ENCODE data around the gene NKTR.

NKTR gene

GRCh38 chr3:42608581-42608980, 8.1 kb downstream of the NKTR start:
- Histone ChIP-seq H3K27ac (ENCODE audit: low read depth, low read length) (no peak overlapping the region), H3K4me1 (ENCODE audit: control insufficient read depth, low read depth, low read length) (no peaks in the 10 kb centered on the region), H3K23ac (ENCODE audit: low read length) (no peak overlapping the region), H3K4ac (ENCODE audit: low read depth, low read length) (no peak overlapping the region), H3K36me3 (ENCODE audit: control insufficient read depth, insufficient read depth, low read length) (no peaks in the 10 kb centered on the region), H2BK15ac (replicated peaks; ENCODE audit: low read depth) (no peak overlapping the region), H3K56ac (ENCODE audit: low read length) (no peak overlapping the region), H2BK5ac (ENCODE audit: low read length) (no peak overlapping the region), H3K27me3 (ENCODE audit: insufficient read depth, low read length, poor library complexity) (no peaks in the 10 kb centered on the region), H2AK5ac (ENCODE audit: low read length) (no peak overlapping the region), H3K9ac (ENCODE audit: low read length) (no peak overlapping the region), H2BK120ac (ENCODE audit: low read depth, low read length) (no peak overlapping the region), H3K79me1 (ENCODE audit: low read length) (peaks cover 4% of the 10 kb centered on the region), H3K4me2 (ENCODE audit: low read length) (no peak overlapping the region), H4K8ac (ENCODE audit: low read depth, low read length) (no peak overlapping the region), H3K18ac (ENCODE audit: low read length) (no peak overlapping the region), H3K79me2 (ENCODE audit: control insufficient read depth, insufficient read depth, low read length) (peaks cover 64% of the 10 kb centered on the region), H4K5ac (ENCODE audit: low read length) (no peak overlapping the region), H3K4me3 (ENCODE audit: low read length) (no peak overlapping the region)
- no peak for DNase-seq
- WGBS (ENCODE audit: extremely low coverage, insufficient coverage, low lambda C conversion rate), result no CpG with 5 or more reads among the region's 5 CpGs

GRCh38 chr3:42610976-42611375, 10.5 kb downstream of the NKTR start:
- no peak overlapping the region for H3K4me3 ChIP-seq (ENCODE audit: low read length)
- no peak overlapping the region for H3K4ac ChIP-seq (ENCODE audit: low read depth, low read length)
- H3K36me3 ChIP-seq (ENCODE audit: control insufficient read depth, insufficient read depth, low read length), result no peaks in the 10 kb centered on the region
- H3K18ac ChIP-seq (ENCODE audit: low read length), result no peak overlapping the region
- no peak overlapping the region for H3K27ac ChIP-seq (ENCODE audit: low read depth, low read length)
- H4K8ac ChIP-seq (ENCODE audit: low read depth, low read length), result no peak overlapping the region
- H2AK5ac ChIP-seq (ENCODE audit: low read length), result no peak overlapping the region
- no peak overlapping the region for H2BK120ac ChIP-seq (ENCODE audit: low read depth, low read length)
- H3K4me1 ChIP-seq (ENCODE audit: control insufficient read depth, low read depth, low read length), result no peaks in the 10 kb centered on the region
- no CpG with 5 or more reads among the region's 1 CpG for WGBS (ENCODE audit: extremely low coverage, insufficient coverage, low lambda C conversion rate)
- H3K23ac ChIP-seq (ENCODE audit: low read length), result no peak overlapping the region
- H2BK5ac ChIP-seq (ENCODE audit: low read length), result no peak overlapping the region
- no peak overlapping the region for H3K4me2 ChIP-seq (ENCODE audit: low read length)
- H3K79me1 ChIP-seq (ENCODE audit: low read length), result peaks cover 6% of the 10 kb centered on the region
- H3K79me2 ChIP-seq (ENCODE audit: control insufficient read depth, insufficient read depth, low read length), result peaks cover 58% of the 10 kb centered on the region
- no peak overlapping the region for H3K9ac ChIP-seq (ENCODE audit: low read length)
- peak; percentile 21 for DNase-seq
- no peak overlapping the region for H4K5ac ChIP-seq (ENCODE audit: low read length)
- no peaks in the 10 kb centered on the region for H3K27me3 ChIP-seq (ENCODE audit: insufficient read depth, low read length, poor library complexity)
- H3K56ac ChIP-seq (ENCODE audit: low read length), result no peak overlapping the region
- no peak overlapping the region for H2BK15ac ChIP-seq (replicated peaks; ENCODE audit: low read depth)

- no peak overlapping the region for H3K4me3 ChIP-seq (ENCODE audit: low read length)
- peaks cover 6% of the 10 kb centered on the region for H3K79me1 ChIP-seq (ENCODE audit: low read length)
- no CpG with 5 or more reads among the region's 1 CpG for WGBS (ENCODE audit: extremely low coverage, insufficient coverage, low lambda C conversion rate)
- H3K18ac ChIP-seq (ENCODE audit: low read length), result no peak overlapping the region
- H2BK15ac ChIP-seq (replicated peaks; ENCODE audit: low read depth), result no peak overlapping the region
- H3K27me3 ChIP-seq (ENCODE audit: insufficient read depth, low read length, poor library complexity), result no peaks in the 10 kb centered on the region
- H4K8ac ChIP-seq (ENCODE audit: low read depth, low read length), result no peak overlapping the region
- H3K4ac ChIP-seq (ENCODE audit: low read depth, low read length), result no peak overlapping the region
- no peak overlapping the region for H3K4me2 ChIP-seq (ENCODE audit: low read length)
- H3K79me2 ChIP-seq (ENCODE audit: control insufficient read depth, insufficient read depth, low read length), result peaks cover 51% of the 10 kb centered on the region
- no peak overlapping the region for H2AK5ac ChIP-seq (ENCODE audit: low read length)
- H3K4me1 ChIP-seq (ENCODE audit: control insufficient read depth, low read depth, low read length), result no peaks in the 10 kb centered on the region
- H3K23ac ChIP-seq (ENCODE audit: low read length), result no peak overlapping the region
- no peak overlapping the region for H3K56ac ChIP-seq (ENCODE audit: low read length)
- no peak overlapping the region for H3K27ac ChIP-seq (ENCODE audit: low read depth, low read length)
- no peak overlapping the region for H2BK5ac ChIP-seq (ENCODE audit: low read length)
- DNase-seq, result no peak
- H2BK120ac ChIP-seq (ENCODE audit: low read depth, low read length), result no peak overlapping the region
- no peak overlapping the region for H4K5ac ChIP-seq (ENCODE audit: low read length)
- no peaks in the 10 kb centered on the region for H3K36me3 ChIP-seq (ENCODE audit: control insufficient read depth, insufficient read depth, low read length)
- no peak overlapping the region for H3K9ac ChIP-seq (ENCODE audit: low read length)
Measured at GRCh38 chr3:42612217-42612616, 11.7 kb downstream of the NKTR start.

- Histone ChIP-seq H2BK120ac (ENCODE audit: low read depth, low read length) (no peak overlapping the region), H3K23ac (ENCODE audit: low read length) (no peak overlapping the region), H3K4me3 (ENCODE audit: low read length) (no peak overlapping the region), H3K18ac (ENCODE audit: low read length) (no peak overlapping the region), H2BK5ac (ENCODE audit: low read length) (no peak overlapping the region), H3K27me3 (ENCODE audit: insufficient read depth, low read length, poor library complexity) (no peaks in the 10 kb centered on the region), H3K56ac (ENCODE audit: low read length) (no peak overlapping the region), H3K79me1 (ENCODE audit: low read length) (peaks cover 6% of the 10 kb centered on the region), H3K36me3 (ENCODE audit: control insufficient read depth, insufficient read depth, low read length) (no peaks in the 10 kb centered on the region), H2BK15ac (replicated peaks; ENCODE audit: low read depth) (no peak overlapping the region), H3K79me2 (ENCODE audit: control insufficient read depth, insufficient read depth, low read length) (peaks cover 46% of the 10 kb centered on the region), H4K5ac (ENCODE audit: low read length) (no peak overlapping the region), H3K4me2 (ENCODE audit: low read length) (no peak overlapping the region), H3K4ac (ENCODE audit: low read depth, low read length) (no peak overlapping the region), H4K8ac (ENCODE audit: low read depth, low read length) (no peak overlapping the region), H3K9ac (ENCODE audit: low read length) (no peak overlapping the region), H3K4me1 (ENCODE audit: control insufficient read depth, low read depth, low read length) (no peaks in the 10 kb centered on the region), H2AK5ac (ENCODE audit: low read length) (no peak overlapping the region), H3K27ac (ENCODE audit: low read depth, low read length) (no peak overlapping the region)
- WGBS (ENCODE audit: extremely low coverage, insufficient coverage, low lambda C conversion rate), result no CpG with 5 or more reads among the region's 3 CpGs
- DNase-seq, result no peak
Measured at GRCh38 chr3:42612928-42613327, 12.4 kb downstream of the NKTR start.

GRCh38 chr3:42613462-42613861, 13.0 kb downstream of the NKTR start:
- H2BK5ac ChIP-seq (ENCODE audit: low read length), result no peak overlapping the region
- peaks cover 41% of the 10 kb centered on the region for H3K79me2 ChIP-seq (ENCODE audit: control insufficient read depth, insufficient read depth, low read length)
- no peak overlapping the region for H3K4me2 ChIP-seq (ENCODE audit: low read length)
- no peak overlapping the region for H4K5ac ChIP-seq (ENCODE audit: low read length)
- H3K4me3 ChIP-seq (ENCODE audit: low read length), result no peak overlapping the region
- H3K79me1 ChIP-seq (ENCODE audit: low read length), result peaks cover 4% of the 10 kb centered on the region
- DNase-seq, result peak; percentile 37
- no CpG with 5 or more reads among the region's 2 CpGs for WGBS (ENCODE audit: extremely low coverage, insufficient coverage, low lambda C conversion rate)
- no peak overlapping the region for H3K4ac ChIP-seq (ENCODE audit: low read depth, low read length)
- no peak overlapping the region for H2BK120ac ChIP-seq (ENCODE audit: low read depth, low read length)
- H2BK15ac ChIP-seq (replicated peaks; ENCODE audit: low read depth), result no peak overlapping the region
- no peaks in the 10 kb centered on the region for H3K36me3 ChIP-seq (ENCODE audit: control insufficient read depth, insufficient read depth, low read length)
- no peak overlapping the region for H4K8ac ChIP-seq (ENCODE audit: low read depth, low read length)
- H3K4me1 ChIP-seq (ENCODE audit: control insufficient read depth, low read depth, low read length), result no peaks in the 10 kb centered on the region
- H2AK5ac ChIP-seq (ENCODE audit: low read length), result no peak overlapping the region
- H3K56ac ChIP-seq (ENCODE audit: low read length), result no peak overlapping the region
- H3K23ac ChIP-seq (ENCODE audit: low read length), result no peak overlapping the region
- H3K18ac ChIP-seq (ENCODE audit: low read length), result no peak overlapping the region
- H3K9ac ChIP-seq (ENCODE audit: low read length), result no peak overlapping the region
- no peaks in the 10 kb centered on the region for H3K27me3 ChIP-seq (ENCODE audit: insufficient read depth, low read length, poor library complexity)
- H3K27ac ChIP-seq (ENCODE audit: low read depth, low read length), result no peak overlapping the region

- H2AK5ac ChIP-seq (ENCODE audit: low read length), result no peak overlapping the region
- no peak overlapping the region for H3K9ac ChIP-seq (ENCODE audit: low read length)
- no peak for DNase-seq
- no peak overlapping the region for H4K5ac ChIP-seq (ENCODE audit: low read length)
- no peak overlapping the region for H3K27ac ChIP-seq (ENCODE audit: low read depth, low read length)
- WGBS (ENCODE audit: extremely low coverage, insufficient coverage, low lambda C conversion rate), result no CpG with 5 or more reads among the region's 2 CpGs
- H3K56ac ChIP-seq (ENCODE audit: low read length), result no peak overlapping the region
- H4K8ac ChIP-seq (ENCODE audit: low read depth, low read length), result no peak overlapping the region
- no peak overlapping the region for H2BK120ac ChIP-seq (ENCODE audit: low read depth, low read length)
- peaks cover 12% of the 10 kb centered on the region for H3K36me3 ChIP-seq (ENCODE audit: control insufficient read depth, insufficient read depth, low read length)
- H3K23ac ChIP-seq (ENCODE audit: low read length), result no peak overlapping the region
- H2BK5ac ChIP-seq (ENCODE audit: low read length), result no peak overlapping the region
- no peak overlapping the region for H3K4me2 ChIP-seq (ENCODE audit: low read length)
- no peak overlapping the region for H3K4me3 ChIP-seq (ENCODE audit: low read length)
- no peaks in the 10 kb centered on the region for H3K79me1 ChIP-seq (ENCODE audit: low read length)
- no peak overlapping the region for H3K4ac ChIP-seq (ENCODE audit: low read depth, low read length)
- peaks cover 2% of the 10 kb centered on the region for H3K27me3 ChIP-seq (ENCODE audit: insufficient read depth, low read length, poor library complexity)
- no peak overlapping the region for H2BK15ac ChIP-seq (replicated peaks; ENCODE audit: low read depth)
- no peak overlapping the region for H3K18ac ChIP-seq (ENCODE audit: low read length)
- H3K4me1 ChIP-seq (ENCODE audit: control insufficient read depth, low read depth, low read length), result no peaks in the 10 kb centered on the region
- H3K79me2 ChIP-seq (ENCODE audit: control insufficient read depth, insufficient read depth, low read length), result no peaks in the 10 kb centered on the region
Measured at GRCh38 chr3:42631620-42632019, 31.1 kb downstream of the NKTR start.
